GM12875 (cell line): ENCODE data around the gene ETV5.

ENCODE experiments used
- H3K4me3 ChIP-seq: one replicate; pipeline ENCODE4 v1.5.1; 2011; ENCODE audit warnings: low read depth, low read length, control low read depth
- CTCF ChIP-seq: IDR thresholded peaks from 2 replicates; pipeline ENCODE4 v1.5.1; 2011; ENCODE audit warnings: low read depth, mild to moderate bottlenecking, control low read depth, inconsistent platforms, low read length, moderate library complexity, borderline replicate concordance; ENCODE audit not compliant: insufficient read depth

The ETV5 gene

GRCh38 chr3:186096290-186096689 lies 12.6 kb downstream of the ETV5 start:
- no peak overlapping the region for H3K4me3 ChIP-seq
- no peak for TF ChIP-seq CTCF

GRCh38 chr3:186095561-186096081 lies 13.3 kb downstream of the ETV5 start:
- no peak for TF ChIP-seq CTCF
- no peak overlapping the region for H3K4me3 ChIP-seq

GRCh38 chr3:186094696-186095425 lies 14.0 kb downstream of the ETV5 start:
- H3K4me3 ChIP-seq, result no peak overlapping the region
- no peak for TF ChIP-seq CTCF

- TF ChIP-seq CTCF, result no peak
- H3K4me3 ChIP-seq, result no peak overlapping the region
Observed at GRCh38 chr3:186094271-186094670, 14.6 kb downstream of the ETV5 start.

GRCh38 chr3:186093271-186093900 lies 15.5 kb downstream of the ETV5 start:
- no peak for TF ChIP-seq CTCF
- H3K4me3 ChIP-seq, result no peak overlapping the region

- TF ChIP-seq CTCF, result no peak
- H3K4me3 ChIP-seq, result no peak overlapping the region
Observed at GRCh38 chr3:186092360-186093070, 16.4 kb downstream of the ETV5 start.
